Muscle layer of colon (tissue), 2 donors: ENCODE measurements around the gene PCDHA7.
"Not testable (repeated sequence)": the region's sequence is repeated elsewhere in the genome, so short reads cannot be mapped to it uniquely, and the experiment has no call there.

Source experiments
- H3K27ac ChIP-seq: one replicate; pipeline ENCODE4 v1.7.0; 2013; ENCODE audit warnings: low read depth, mild to moderate bottlenecking, low read length, moderate library complexity
- H3K27me3 ChIP-seq, 2 donors: one replicate each; pipeline ENCODE4 v1.7.0; 2013; ENCODE audit warnings: low read length in 2 of 2, mild to moderate bottlenecking in 2 of 2; ENCODE audit not compliant: insufficient read depth in 2 of 2, control insufficient read depth in 1 of 2
- H3K36me3 ChIP-seq: one replicate; pipeline ENCODE4 v1.7.0; 2013; ENCODE audit warnings: mild to moderate bottlenecking, low read length; ENCODE audit not compliant: insufficient read depth
- H3K4me1 ChIP-seq: one replicate; pipeline ENCODE4 v1.7.0; 2013; ENCODE audit warnings: mild to moderate bottlenecking, low read length; ENCODE audit not compliant: insufficient read depth
- H3K4me3 ChIP-seq, 2 donors: one replicate each; pipeline ENCODE4 v1.7.0; 2013; ENCODE audit warnings: low read length in 2 of 2, low read depth in 1 of 2, mild to moderate bottlenecking in 1 of 2, moderate library complexity in 1 of 2
- H3K9ac ChIP-seq: one replicate; pipeline ENCODE4 v1.7.0; 2013; ENCODE audit warnings: low read length
- H3K9me3 ChIP-seq: one replicate; pipeline ENCODE4 v1.7.0; 2013; ENCODE audit warnings: mild to moderate bottlenecking, low read length
- donor health status: abdominal sarcoma.
- donor health status: Adenocarcinoma of cecum.

The PCDHA7 gene

GRCh38 chr5:140802381-140802780 lies 31.7 kb upstream of the PCDHA7 start:
- not testable (repeated sequence) for H3K4me1 ChIP-seq, H3K27ac ChIP-seq, H3K9ac ChIP-seq, H3K36me3 ChIP-seq, H3K9me3 ChIP-seq, H3K27me3 ChIP-seq, H3K4me3 ChIP-seq

- Histone ChIP-seq H3K4me1 (no peaks in the 10 kb centered on the region), H3K36me3 (no peaks in the 10 kb centered on the region), H3K27ac (no peak overlapping the region), H3K9ac (no peak overlapping the region), H3K9me3 (no peaks in the 10 kb centered on the region), H3K27me3 (no peaks in the 10 kb centered on the region), H3K4me3 (no peak overlapping the region)
Measured at GRCh38 chr5:140802781-140803271, 31.2 kb upstream of the PCDHA7 start.

GRCh38 chr5:140806834-140807775 lies 27.0 kb upstream of the PCDHA7 start, which contains the start of gene PCDHA4:
PCDHA4 (plus strand) TSS chr5:140807068.
- H3K36me3 ChIP-seq: no peaks in the 10 kb centered on the region
- peak within 1 kb of the TSS in 1 of 2 donors; percentile 35 for H3K4me3 ChIP-seq
- H3K27me3 ChIP-seq: no peaks in the 10 kb centered on the region
- H3K9ac ChIP-seq: no peak within 1 kb of the TSS
- no peaks in the 10 kb centered on the region for H3K9me3 ChIP-seq
- H3K27ac ChIP-seq: no peak within 1 kb of the TSS
- no peaks in the 10 kb centered on the region for H3K4me1 ChIP-seq

- not testable (repeated sequence) for H3K27me3 ChIP-seq, H3K4me1 ChIP-seq, H3K4me3 ChIP-seq, H3K27ac ChIP-seq, H3K9me3 ChIP-seq, H3K9ac ChIP-seq, H3K36me3 ChIP-seq
Measured at GRCh38 chr5:140808241-140808888, 25.7 kb upstream of the PCDHA7 start.

- no peaks in the 10 kb centered on the region for H3K4me1 ChIP-seq
- H3K27me3 ChIP-seq: no peaks in the 10 kb centered on the region
- no peaks in the 10 kb centered on the region for H3K36me3 ChIP-seq
- no peak overlapping the region for H3K4me3 ChIP-seq
- H3K27ac ChIP-seq: no peak overlapping the region
- no peaks in the 10 kb centered on the region for H3K9me3 ChIP-seq
- H3K9ac ChIP-seq: no peak overlapping the region
Measured at GRCh38 chr5:140808889-140809291, 25.2 kb upstream of the PCDHA7 start.

GRCh38 chr5:140821375-140822280 lies 12.4 kb upstream of the PCDHA7 start, which contains the start of gene PCDHA5:
PCDHA5 (plus strand) TSS chr5:140821613.
- H3K4me3 ChIP-seq: no peak within 1 kb of the TSS
- H3K27ac ChIP-seq: no peak within 1 kb of the TSS
- H3K36me3 ChIP-seq: no peaks in the 10 kb centered on the region
- no peaks in the 10 kb centered on the region for H3K4me1 ChIP-seq
- H3K9me3 ChIP-seq: peaks cover 5% of the 10 kb centered on the region
- H3K9ac ChIP-seq: no peak within 1 kb of the TSS
- H3K27me3 ChIP-seq: no peaks in the 10 kb centered on the region

- no peak overlapping the region for H3K9ac ChIP-seq
- no peaks in the 10 kb centered on the region for H3K27me3 ChIP-seq
- H3K36me3 ChIP-seq: no peaks in the 10 kb centered on the region
- peaks cover 5% of the 10 kb centered on the region for H3K9me3 ChIP-seq
- H3K4me1 ChIP-seq: no peaks in the 10 kb centered on the region
- no peak overlapping the region for H3K4me3 ChIP-seq
- H3K27ac ChIP-seq: no peak overlapping the region
Measured at GRCh38 chr5:140822281-140822629, 11.8 kb upstream of the PCDHA7 start.

GRCh38 chr5:140822969-140823368 lies 11.1 kb upstream of the PCDHA7 start:
- not testable (repeated sequence) for H3K27ac ChIP-seq, H3K9ac ChIP-seq, H3K27me3 ChIP-seq, H3K4me3 ChIP-seq, H3K9me3 ChIP-seq, H3K4me1 ChIP-seq, H3K36me3 ChIP-seq

- Histone ChIP-seq H3K4me1 (no peaks in the 10 kb centered on the region), H3K27ac (no peak overlapping the region), H3K9me3 (peaks cover 5% of the 10 kb centered on the region), H3K27me3 (no peaks in the 10 kb centered on the region), H3K36me3 (no peaks in the 10 kb centered on the region), H3K9ac (no peak overlapping the region), H3K4me3 (no peak overlapping the region)
Measured at GRCh38 chr5:140823475-140823874, 10.6 kb upstream of the PCDHA7 start.

- H3K4me3 ChIP-seq: no peak within 1 kb of the TSS
- no peaks in the 10 kb centered on the region for H3K27me3 ChIP-seq
- peaks cover 6% of the 10 kb centered on the region for H3K9me3 ChIP-seq
Measured at GRCh38 chr5:140827704-140828361, 6.2 kb upstream of the PCDHA7 start, which contains the start of gene PCDHA6. PCDHA6 (plus strand) TSS chr5:140827960; CDS start chr5:140828092, 132 bp downstream.

More at GRCh38 chr5:140827704-140828361, 6.2 kb upstream of the PCDHA7 start, which contains the start of gene PCDHA6:
- no peak within 1 kb of the TSS for H3K27ac ChIP-seq
- H3K4me1 ChIP-seq: no peaks in the 10 kb centered on the region
- no peak within 1 kb of the TSS for H3K9ac ChIP-seq
- no peaks in the 10 kb centered on the region for H3K36me3 ChIP-seq
